SHP77 treated with DMSO at 0.1 percent for 48 hours (cell line): Measurements from ENCODE around the gene BST1.
A peak's percentile ranks its signal among the peaks of the same experiment; 100 is the strongest.

Source experiments
- DNase-seq: peaks from one replicate; lab custom pipeline; 2025; lab: John Stamatoyannopoulos, UW

Gene BST1

DNA sequence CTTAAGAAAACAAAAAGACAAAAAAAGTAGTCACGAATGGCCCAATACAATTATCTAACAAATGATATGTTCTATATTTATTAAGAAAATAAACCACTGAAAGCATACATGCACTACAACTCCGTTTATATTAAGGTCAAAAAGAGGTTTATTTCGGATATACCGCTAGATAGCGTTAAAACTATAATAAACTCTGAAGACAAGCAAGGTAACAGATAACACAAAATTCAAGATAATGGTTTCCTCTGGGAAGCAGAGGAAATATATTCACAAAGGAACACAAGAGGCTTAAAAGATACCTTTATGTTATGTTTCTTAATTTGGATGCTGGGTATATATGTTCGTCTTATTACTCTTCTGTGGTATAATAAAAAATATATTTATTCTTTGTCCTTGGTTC, 26.0 kb upstream of the BST1 start:
- no peak for DNase-seq

DNA sequence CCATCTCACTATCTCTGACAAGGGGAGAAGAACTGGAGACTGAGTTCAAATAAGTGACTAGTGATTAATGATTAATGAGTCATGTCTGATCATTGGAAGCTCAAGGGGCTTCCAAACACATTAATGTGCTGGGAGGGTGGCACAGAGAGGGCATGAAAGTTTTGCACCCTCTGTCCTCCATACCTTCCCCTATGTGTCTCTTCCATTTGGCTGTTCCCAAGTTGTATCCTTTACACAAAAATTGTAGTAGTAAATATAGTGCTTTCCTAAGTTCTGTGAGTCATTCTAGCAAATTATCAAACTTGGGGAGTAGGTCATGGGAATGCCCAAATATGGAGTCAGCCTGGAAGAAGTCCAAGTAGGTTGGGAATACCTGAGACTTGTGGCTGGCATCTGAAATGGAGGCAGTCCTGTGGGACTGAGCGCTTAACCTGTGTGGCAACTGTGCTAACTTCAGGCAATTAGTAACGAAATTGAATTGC, 25.3 kb upstream of the BST1 start:
- DNase-seq: no peak

DNA sequence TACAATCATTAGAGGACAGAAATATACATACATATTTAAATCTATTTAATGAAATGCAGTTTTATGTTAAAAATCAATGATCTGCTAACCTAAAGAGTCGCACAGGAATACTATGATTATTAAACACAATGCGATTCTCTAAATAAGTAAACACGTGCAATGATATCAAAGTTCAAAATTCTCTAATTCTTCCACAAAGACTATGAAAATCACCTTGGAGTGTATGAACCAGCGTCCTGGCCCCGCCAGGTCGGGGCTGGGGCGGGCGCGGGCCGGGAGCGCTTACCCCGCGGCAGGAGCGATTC, 21.8 kb upstream of the BST1 start:
- DNase-seq: no peak

DNA sequence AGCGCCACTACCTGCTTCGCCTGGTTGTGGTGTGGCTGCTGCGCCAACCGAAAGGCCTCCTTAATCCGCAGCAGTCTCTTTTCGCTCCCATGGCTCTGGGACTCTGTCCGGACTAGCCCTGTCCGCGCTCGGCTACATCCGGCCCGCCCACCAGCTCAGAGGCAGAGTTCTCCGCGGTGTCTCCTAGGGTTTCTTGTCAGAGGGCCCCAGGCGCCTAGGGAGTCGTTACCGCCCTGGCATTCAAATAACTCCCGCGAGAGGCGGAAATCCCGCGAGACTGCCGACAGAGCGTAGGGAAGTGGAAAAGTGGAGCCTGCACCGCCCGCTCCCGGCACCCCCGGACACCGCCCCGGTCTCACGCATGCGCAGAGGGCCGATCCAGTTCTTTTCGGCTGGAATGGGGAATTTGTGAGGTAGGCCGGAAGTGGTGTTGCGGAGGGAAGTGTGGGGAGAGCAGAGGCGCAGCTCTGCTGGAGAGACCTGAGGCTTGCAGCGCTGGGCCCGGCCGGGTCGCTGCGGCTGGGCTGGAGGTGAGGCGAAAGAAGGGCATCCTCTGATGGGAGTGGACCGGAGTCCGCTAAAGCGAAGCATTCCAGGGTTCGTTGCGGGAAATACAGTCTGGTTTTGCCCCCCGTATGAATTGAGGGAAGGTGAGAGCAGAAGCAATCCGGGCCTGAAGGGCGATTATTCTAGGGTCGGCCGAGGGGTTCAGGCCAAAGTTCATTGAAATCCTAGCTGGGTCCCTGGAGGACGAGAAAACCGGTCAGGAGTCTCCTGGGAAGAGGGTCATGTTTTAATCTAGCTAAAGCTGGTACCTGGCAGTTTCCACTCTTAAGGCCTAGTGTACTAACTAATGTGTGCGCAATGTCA, 21.3 kb upstream of the BST1 start, which contains the start of gene FAM200B:
Gene FAM200B (plus strand): TSS at position 456 of the 870 bp plus-strand sequence. CDS start 5,151 bp downstream, outside the sequence.
- peak; percentile 86 for DNase-seq

DNA sequence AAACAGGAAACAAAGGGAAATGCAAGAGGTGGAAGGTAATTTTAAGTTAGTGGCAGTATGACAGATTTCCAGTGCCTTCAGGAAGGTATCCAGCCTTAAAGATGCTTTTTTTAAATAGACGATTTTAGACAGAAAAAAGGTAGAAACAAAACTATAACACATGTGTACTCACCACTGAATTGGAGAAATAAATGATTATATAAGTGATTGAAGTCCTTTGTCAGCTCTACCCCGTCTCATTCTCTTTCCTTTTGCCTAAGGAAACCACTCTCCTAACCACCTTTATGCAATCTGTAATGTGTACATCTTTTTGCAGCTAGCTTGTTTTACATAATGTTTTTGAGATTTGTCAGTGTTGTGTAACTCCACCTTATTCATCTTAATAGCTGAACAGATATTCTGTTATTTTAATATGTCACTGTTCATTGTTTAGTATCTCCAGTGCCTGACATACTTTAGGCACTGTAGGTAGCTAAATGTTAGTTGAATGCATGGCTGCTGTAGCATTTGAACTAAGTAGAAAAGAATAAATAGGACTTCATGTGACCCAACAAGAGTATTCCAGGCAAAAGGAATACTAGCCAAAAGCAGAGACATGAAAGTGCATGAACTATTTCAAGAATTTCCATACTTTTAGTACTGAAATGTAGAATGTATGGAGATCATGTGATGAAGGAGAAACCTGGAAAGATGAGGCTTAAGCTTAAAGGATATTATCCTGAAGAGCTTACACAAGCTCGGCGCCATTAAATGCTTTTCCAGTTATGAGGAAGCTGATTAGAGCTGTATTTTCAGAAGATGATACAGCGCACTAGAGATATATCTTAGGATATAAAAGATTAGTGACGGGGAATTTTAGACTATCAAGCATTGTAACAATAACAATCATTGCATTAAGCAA, 20.4 kb upstream of the BST1 start:
- DNase-seq: no peak

DNA sequence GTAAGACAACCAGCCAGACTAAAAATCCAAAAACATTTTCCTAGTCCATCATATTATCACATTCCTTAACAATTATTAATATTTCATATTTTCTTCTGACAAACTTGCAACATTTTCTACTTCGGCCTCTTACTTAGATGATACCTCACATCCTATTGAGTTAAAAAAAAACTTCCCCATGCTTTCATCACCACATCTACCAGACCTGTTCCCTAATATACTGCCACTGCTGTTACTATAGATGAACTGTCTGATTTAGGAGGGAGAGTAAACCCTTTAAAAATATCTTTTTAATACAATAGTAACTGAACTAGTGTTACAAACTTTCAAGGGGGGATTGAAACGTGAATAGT, 19.7 kb upstream of the BST1 start:
- DNase-seq: no peak

DNA sequence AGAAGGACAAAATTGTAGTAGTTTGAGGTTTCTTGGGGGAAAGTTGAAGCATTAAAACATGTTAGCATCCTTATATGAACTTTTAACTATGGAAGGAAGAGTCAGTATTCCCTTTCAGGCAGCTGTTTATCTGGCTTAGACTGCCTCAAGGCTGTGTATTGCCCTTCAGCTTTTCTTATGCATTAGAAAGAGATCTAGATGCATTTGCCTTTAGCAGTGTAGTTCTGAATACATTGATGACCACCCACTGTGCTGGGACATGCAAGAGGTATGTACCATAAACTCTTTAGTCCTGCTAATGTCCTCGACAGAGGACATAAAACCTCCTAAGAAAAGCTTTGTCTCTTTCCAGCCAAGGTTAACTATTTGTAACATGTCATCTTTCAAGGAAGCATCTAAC, 18.4 kb upstream of the BST1 start:
- DNase-seq: no peak

DNA sequence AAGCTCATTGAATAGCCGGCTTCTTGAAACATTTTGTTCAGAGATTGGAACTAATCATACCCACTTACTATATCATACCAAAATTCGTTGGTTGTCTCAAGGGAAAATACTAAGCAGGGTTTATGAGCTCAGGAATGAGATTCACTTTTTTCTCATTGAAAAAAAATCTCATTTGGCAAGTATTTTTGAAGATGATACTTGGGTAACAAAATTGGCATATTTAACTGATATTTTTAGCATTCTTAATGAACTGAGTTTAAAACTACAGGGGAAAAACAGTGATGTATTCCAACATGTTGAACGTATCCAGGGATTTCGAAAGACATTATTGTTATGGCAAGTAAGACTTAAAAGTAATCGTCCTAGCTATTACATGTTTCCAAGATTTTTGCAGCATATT, 14.8 kb upstream of the BST1 start:
- no peak for DNase-seq

DNA sequence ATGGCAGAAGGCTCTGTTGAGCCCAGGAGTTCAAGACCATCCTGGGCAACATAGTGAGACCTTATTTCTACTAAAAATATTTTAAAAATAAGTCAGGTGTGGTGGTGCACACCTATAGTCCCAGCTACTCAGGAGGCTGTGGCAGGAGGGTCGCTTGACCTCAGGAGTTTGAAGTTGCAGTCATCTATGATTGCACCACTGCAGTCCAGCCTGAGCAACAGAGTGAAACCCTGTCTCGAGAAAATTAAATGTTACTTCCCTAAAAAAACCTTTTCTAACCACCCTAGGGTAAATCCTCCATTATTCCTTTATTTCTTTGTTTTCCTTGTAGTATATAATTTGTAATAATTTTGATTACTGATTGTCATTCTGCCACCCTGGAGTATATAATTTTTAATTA, 13.3 kb upstream of the BST1 start:
- DNase-seq: no peak

DNA sequence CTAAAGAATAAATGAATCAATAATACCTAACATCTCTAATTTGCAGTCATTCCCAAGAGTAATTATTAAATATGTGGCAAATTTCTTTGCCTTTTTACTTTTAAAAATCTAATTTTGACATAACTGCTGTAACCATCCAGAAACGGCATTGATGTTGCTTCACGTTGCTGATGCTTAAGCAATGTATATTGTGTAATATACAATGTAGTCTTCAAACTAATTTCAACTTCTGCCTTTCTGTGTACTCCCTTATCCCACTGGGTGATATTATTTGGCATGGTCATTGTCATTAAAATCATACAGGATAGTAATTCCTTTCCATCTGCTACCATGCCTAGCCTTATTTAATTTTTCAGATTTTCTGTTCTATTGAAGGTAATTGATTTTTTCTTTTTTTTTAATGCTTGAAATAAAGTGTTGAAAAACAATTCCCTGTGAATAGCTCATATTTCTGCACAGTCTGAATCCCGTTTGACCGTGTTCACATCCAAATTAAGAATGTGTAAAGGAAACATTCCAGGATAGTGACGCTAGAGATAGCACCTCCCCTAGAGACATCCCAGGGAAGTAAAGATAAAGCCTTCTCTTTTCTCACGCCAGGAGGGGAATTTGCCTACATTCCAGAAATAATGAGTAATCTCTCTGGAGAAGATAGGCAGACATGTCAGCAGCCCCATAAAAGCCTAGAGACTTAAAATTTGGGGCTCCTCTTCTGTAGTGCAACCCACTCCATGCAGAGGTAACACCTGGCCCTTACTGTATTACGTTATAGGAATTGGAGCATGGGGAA, 12.7 kb upstream of the BST1 start:
- DNase-seq: no peak

DNA sequence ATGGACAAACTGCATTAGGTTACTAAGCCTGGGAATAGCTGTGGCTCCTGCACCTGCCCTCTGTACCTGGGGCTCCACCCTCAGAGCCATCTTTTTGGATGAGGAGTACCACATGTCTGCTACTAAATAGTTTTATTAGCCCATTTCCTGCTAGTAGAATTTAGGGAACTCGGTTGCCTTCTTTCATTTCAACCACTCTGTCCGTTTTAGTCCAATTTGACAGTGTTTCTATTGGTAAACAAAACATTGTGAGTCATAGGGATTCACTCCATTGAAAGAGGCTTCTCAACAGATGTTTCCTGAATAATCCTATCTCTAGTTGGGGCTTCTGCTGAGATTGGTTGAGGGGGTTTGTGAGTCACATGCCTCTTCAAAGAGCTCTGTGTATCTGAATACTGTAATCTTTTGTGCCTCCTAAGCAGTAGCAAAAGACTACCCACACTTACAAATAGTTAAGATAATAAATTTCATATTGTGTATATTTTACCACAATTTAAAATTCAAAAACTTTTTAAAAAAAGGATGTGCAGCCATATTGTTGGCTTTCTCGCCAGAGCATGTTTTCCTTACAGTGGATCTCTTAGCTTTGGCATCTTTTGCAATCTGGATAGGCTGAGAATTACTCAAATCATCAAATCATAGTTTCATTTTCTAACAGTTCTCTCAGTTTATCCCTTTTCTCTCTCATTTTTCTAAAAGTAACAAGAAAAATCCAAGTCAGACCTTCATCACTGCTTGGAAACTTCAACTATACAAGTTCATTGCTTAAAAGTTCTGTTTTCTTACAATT, 11.3 kb upstream of the BST1 start:
- no peak for DNase-seq

DNA sequence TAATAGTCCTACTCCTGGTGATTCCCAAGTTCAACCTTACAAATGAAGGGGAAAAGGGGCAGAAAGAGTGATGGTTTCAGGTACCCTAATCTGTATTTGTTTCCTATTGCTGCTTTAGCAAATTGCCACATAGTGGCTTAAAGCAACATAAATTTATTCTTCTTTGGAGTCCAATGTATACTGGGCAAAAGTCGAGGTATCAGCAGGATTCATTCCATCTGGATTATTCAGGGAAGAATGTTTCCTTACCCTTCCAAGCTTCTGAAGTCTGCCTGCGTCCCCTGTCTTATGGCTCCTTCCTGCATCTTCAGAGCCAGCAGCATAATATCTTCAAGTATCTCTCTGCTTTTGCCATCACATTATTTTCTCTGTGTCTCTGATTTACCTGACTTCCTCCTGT, 10.3 kb upstream of the BST1 start:
- no peak for DNase-seq

DNA sequence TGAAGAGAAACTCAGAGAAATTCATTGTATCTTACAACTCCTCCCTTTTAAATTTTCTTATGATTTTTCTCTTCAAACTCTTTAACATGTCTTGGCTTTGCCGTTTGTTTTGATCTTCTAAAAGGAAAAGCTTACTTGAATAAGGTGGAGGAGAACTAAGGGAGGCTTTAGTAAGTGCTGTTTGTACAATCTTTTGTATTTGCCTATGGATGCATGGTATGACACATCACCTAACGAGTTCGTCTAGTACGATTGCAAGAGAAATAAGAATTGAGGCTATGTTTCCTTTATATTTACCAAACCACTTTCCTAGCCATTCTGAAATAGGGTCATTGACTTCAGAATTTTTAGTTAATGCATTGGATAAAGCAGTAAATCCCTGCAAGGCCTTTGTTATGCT, 8.4 kb upstream of the BST1 start:
- no peak for DNase-seq

DNA sequence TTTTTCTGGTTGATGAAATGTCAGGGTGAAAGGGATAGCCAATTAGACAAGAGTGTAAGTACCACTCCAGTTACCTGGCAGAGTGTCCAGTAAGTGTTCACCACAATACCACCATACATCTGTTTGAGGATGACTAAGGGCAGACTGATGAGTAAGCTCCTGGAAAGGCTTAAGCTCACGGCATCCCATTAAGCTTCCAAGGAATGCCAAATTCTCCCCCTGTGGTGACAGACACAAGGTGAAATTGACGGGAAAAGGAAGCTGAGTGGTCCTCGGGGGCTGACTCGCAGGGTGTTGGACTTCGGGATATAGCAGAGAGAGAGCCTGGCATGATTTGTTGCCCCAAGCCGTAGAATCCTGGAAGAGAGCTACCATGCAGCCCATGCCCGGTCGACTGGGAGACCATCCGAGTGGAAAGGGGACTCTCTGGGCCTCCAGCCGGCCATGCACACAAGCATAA, 7.6 kb upstream of the BST1 start:
- no peak for DNase-seq

DNA sequence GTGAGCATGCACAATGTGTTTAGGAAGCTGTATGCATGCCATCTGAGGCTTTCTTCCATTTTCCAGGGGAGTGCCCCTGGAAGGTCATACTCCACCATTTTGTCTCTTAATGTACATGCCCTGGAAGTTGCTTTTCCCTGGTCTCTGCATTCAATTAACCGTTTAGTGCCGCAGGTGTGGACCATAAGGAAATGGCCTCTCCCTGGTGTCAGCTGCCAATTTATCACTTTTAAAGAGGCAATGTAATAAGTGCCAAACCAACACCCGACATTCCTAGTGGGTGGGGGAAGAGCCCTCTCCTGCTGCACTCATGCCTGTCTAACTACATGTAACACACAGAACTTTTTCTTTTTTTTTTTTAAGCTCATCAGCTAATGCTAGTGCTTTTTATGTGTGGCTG, 7.1 kb upstream of the BST1 start:
- no peak for DNase-seq

DNA sequence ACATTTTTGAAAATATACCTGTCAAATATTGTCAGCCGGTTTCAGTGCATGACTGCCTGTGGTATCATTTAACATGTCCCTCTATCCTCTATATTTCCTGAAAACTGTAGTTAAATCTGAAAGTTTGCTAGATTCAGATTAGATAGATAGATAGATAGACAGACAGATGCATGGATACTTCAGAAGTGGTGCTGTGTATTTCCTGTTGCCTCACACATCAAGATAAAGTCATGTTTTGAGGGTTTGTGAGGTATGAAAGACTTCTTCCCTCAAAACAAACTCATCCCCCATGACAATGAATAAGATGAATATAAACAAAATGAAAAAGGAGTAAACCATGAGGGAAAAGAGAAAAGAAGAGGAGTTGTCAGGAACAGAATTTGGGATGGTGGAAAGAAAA, 6.0 kb upstream of the BST1 start:
- DNase-seq: no peak

DNA sequence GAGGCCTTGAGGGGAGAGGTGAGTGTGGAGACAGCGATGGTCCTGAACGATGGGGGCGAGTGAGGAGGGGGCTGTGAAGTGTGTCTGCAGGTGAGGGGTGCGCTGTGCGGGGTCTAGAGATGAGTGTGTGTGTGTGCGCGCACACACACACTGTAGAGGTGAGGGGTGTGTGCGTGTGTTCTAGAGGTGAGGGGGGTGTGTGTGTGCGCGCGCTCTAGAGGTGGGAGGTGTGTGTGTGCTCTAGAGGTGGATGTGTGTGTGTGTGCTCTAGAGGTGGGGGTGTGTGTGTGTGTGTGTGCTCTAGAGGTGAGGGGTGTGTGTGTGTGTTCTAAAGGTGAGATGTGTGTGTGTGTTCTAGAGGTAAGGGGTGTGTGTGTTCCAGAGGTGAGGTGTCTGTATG, 574 bp downstream of the BST1 start:
- DNase-seq: no peak

DNA sequence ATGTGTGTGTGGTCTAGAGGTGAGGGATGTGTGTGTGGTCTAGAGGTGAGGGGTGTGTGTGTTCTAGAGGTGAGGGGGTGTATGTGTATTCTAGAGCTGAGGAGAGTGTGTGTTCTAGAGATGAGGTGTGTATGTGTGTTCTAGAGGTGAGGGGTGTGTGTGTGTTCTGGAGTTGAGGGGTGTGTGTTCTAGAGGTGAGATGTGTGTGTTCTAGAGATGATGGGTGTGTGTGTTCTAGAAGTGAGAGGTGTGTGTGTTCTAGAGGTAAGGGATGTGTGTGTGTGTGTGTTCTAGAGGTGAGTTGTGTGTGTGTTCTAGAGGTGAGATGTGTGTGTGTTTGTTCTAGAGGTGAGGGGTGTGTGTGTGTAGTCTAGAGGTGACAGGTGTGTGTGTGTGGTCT, 1.3 kb downstream of the BST1 start:
- no peak for DNase-seq

DNA sequence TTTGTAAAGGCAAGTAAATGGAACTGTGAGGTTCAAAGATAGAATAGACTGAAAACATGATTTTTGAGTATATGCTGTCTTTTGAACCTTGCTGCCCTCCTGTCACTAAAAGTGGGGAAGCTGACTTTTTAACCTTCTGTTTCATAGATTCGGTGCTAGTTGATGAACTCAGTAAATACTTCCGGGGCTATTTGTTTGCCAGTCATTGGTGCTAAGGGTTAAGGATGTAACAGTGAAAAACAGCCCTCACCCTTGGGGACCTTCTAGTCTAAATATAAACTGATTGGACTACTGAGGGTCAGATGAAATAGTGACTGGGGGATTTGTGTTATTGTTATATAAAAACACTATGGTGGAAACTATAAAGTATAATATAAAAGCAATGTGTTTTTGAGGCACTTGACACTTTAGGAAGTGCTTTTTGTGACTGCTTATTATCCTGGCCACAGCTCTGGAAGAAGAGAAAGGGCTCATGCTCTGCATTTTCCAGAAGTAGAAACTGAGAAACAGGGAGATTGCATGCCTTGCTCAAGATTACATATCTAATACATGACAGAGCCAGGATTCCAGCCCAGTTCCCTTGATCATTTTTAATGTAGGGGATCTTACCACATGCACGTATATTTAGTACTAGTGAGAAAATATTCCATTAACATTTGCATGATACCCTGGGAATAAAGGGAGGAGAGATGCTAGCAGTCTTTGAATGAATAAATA, 3.9 kb downstream of the BST1 start:
- no peak for DNase-seq

DNA sequence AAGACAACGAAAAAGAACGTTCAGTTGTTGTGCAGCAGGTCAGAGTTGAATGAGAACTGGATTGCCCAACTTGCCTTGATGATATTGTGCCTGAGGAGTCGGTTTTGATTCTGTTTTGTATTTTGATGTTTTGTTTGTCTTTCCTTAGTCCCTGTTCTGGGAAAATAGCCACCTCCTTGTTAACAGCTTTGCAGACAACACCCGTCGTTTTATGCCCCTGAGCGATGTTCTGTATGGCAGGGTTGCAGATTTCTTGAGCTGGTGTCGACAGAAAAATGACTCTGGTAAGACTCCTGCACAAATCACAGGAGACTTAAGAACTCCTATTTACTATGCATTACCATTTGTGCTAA, 4.5 kb downstream of the BST1 start:
- DNase-seq: no peak

DNA sequence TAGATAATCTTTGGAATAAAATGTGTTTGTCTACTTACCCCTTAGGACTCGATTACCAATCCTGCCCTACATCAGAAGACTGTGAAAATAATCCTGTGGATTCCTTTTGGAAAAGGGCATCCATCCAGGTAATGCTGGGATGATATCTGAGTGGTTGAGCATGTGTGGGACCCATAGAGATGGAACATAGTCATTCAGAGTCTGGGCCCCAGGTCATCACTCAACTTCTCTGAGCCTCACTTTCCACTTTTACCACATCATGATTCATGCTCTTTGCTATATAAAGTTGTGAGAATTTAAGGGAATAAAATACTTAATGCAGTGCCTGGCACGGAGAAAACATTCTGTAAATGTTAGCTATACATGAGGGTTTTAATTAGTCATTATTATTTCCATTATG, 8.9 kb downstream of the BST1 start:
- DNase-seq: no peak
